Kasumi-1 (cell line): ENCODE data around the gene INAFM1.
A peak's percentile ranks its signal among the peaks of the same experiment; 100 is the strongest.
"Not testable (repeated sequence)": the region's sequence is repeated elsewhere in the genome, so short reads cannot be mapped to it uniquely, and the experiment has no call there.

Experiments used
- DNase-seq, 2 experiments: peaks; one replicate each; lab custom pipeline; 2025; lab: John Stamatoyannopoulos, UW

Gene INAFM1

GRCh38 chr19:47240996-47241918 lies 33.4 kb upstream of the INAFM1 start:
- peak; percentile 8 to 34 for DNase-seq

GRCh38 chr19:47241919-47242577 lies 32.6 kb upstream of the INAFM1 start:
- DNase-seq = no peak

GRCh38 chr19:47243364-47243775 lies 31.3 kb upstream of the INAFM1 start:
- no peak for DNase-seq

GRCh38 chr19:47243776-47244547 lies 30.7 kb upstream of the INAFM1 start:
- DNase-seq = peak; percentile 91 to 94

GRCh38 chr19:47247308-47247990 lies 27.2 kb upstream of the INAFM1 start:
- peak; percentile 57 to 73 for DNase-seq

- DNase-seq = not testable (repeated sequence)
Measured at GRCh38 chr19:47253016-47253415, 21.7 kb upstream of the INAFM1 start.

GRCh38 chr19:47253467-47253881 lies 21.2 kb upstream of the INAFM1 start:
- DNase-seq = no peak

- DNase-seq = no peak
Measured at GRCh38 chr19:47253970-47254369, 20.7 kb upstream of the INAFM1 start.

- DNase-seq = peak; percentile 84 to 92
Measured at GRCh38 chr19:47255879-47256692, 18.6 kb upstream of the INAFM1 start, which contains the start of gene CCDC9. Gene CCDC9 (plus strand): TSS chr19:47256525. CDS start chr19:47258401, 1,876 bp downstream.

GRCh38 chr19:47256693-47257410 lies 17.8 kb upstream of the INAFM1 start:
- DNase-seq = peak; percentile 100

- no peak for DNase-seq
Measured at GRCh38 chr19:47257411-47258169, 17.1 kb upstream of the INAFM1 start.

GRCh38 chr19:47258434-47258833 lies 16.3 kb upstream of the INAFM1 start:
- DNase-seq = no peak

- no peak for DNase-seq
Measured at GRCh38 chr19:47258895-47259555, 15.7 kb upstream of the INAFM1 start.

- no peak for DNase-seq
Measured at GRCh38 chr19:47260476-47260875, 14.2 kb upstream of the INAFM1 start.

GRCh38 chr19:47261946-47262793 lies 12.5 kb upstream of the INAFM1 start:
- DNase-seq = not testable (repeated sequence)

- no peak for DNase-seq
Measured at GRCh38 chr19:47264629-47265028, 10.1 kb upstream of the INAFM1 start.

GRCh38 chr19:47266401-47266941 lies 8.2 kb upstream of the INAFM1 start:
- DNase-seq = no peak
